PFSK-1 (cell line): Measurements from ENCODE around the gene WNT7B.

Experiments
- FOXP2 ChIP-seq: optimal IDR thresholded peaks from 2 replicates; pipeline ENCODE3; 2011; ENCODE audit warnings: borderline replicate concordance, control low read depth, inconsistent platforms; ENCODE audit not compliant: insufficient read depth; ENCODE audit errors: extremely low read length, extremely low read depth
- POLR2AphosphoS5 ChIP-seq: IDR thresholded peaks from 2 replicates; pipeline ENCODE4 v1.6.1; 2012; ENCODE audit warnings: low read depth, mild to moderate bottlenecking, control low read depth, low read length, moderate library complexity
- REST ChIP-seq, 2 experiments: IDR thresholded peaks; 2 replicates each; pipeline versions ENCODE4 v1.6.1 to v1.8.0; 2011 to 2012; ENCODE audit warnings: low read depth in 2 of 2, low read length in 2 of 2, control low read depth in 1 of 2, inconsistent platforms in 1 of 2, mild to moderate bottlenecking in 1 of 2, moderate library complexity in 1 of 2; ENCODE audit not compliant: insufficient read depth in 1 of 2
- SIN3A ChIP-seq: IDR thresholded peaks from 2 replicates; pipeline ENCODE4 v1.6.1; 2012; ENCODE audit warnings: mild to moderate bottlenecking, low read length, moderate library complexity, borderline replicate concordance; ENCODE audit not compliant: insufficient read depth
- TAF1 ChIP-seq: IDR thresholded peaks from 2 replicates; pipeline ENCODE4 v1.6.1; 2012; ENCODE audit warnings: low read length, control low read depth, borderline replicate concordance; ENCODE audit not compliant: insufficient read depth

WNT7B gene

GRCh38 chr22:45969801-45970470, 7.0 kb downstream of the WNT7B start:
- TF ChIP-seq REST (IDR thresholded peaks at IDR 0.05; ENCODE audit: insufficient read depth in 1 of 2, low read depth in 2 of 2, low read length in 2 of 2) (no peak), POLR2AphosphoS5 (no peak), SIN3A (no peak), TAF1 (no peak), FOXP2 (no peak)

- TF ChIP-seq REST (IDR thresholded peaks at IDR 0.05; ENCODE audit: insufficient read depth in 1 of 2, low read depth in 2 of 2, low read length in 2 of 2) (no peak), FOXP2 (no peak)
Observed at GRCh38 chr22:45969414-45969799, 7.6 kb downstream of the WNT7B start.

- no peak for TF ChIP-seq REST (IDR thresholded peaks at IDR 0.05; ENCODE audit: insufficient read depth in 1 of 2, low read depth in 2 of 2, low read length in 2 of 2)
- TF ChIP-seq POLR2AphosphoS5: no peak
- TF ChIP-seq FOXP2: no peak
- TF ChIP-seq SIN3A: no peak
- TF ChIP-seq TAF1: no peak
Observed at GRCh38 chr22:45968751-45969413, 8.1 kb downstream of the WNT7B start.

- TF ChIP-seq TAF1 (no peak), REST (IDR thresholded peaks at IDR 0.05; ENCODE audit: insufficient read depth in 1 of 2, low read depth in 2 of 2, low read length in 2 of 2) (no peak), FOXP2 (no peak), POLR2AphosphoS5 (no peak), SIN3A (no peak)
Observed at GRCh38 chr22:45968003-45968650, 8.8 kb downstream of the WNT7B start.
